HepG2 (cell line): ENCODE measurements around the gene CACNA1C. TPM values are rescaled to one million over a fixed set of nuclear protein-coding genes. Genes with fewer than 3 reads are reported as not detected.

ENCODE experiments used
- ATAC-seq: fragments of 200-7000 bp; cut with Tn5 transposase; 3 replicates; pipeline ENCODE4 v1.9.1; 2020; ENCODE audit warnings: mild to moderate bottlenecking, moderate library complexity
- BruUV-seq: library from RNA; stranded (reverse); fragments of 400-500 nt; replicated peaks from 2 replicates; lab custom pipeline; 2021; lab: Mats Ljungman, UMichigan
- CTCF ChIA-PET: fragments of 300-600 bp; formaldehyde crosslinking; extraction: SDS; loops from one replicate; lab custom pipeline; 2021; ENCODE audit warnings: low total read pairs, inconsistent platforms, low intra/inter-chr PET ratio; lab: Yijun Ruan, JAX
- POLR2A ChIA-PET: fragments of 350-600 bp; sonication (Branson Sonifier 250); formaldehyde crosslinking; loops from one replicate; lab custom pipeline; 2020; ENCODE audit warnings: antibody characterized with exemption, inconsistent platforms; lab: Yijun Ruan, JAX
- DNase-seq: peaks from one replicate; pipeline ENCODE4 v3.0.0-alpha.2; 2015; ENCODE audit warnings: low spot score
- FAIRE-seq: peaks from 3 replicates; lab custom pipeline; 2011; peaks lifted over from hg19 to GRCh38; lab: Jason Lieb, UNC
- H2AFZ ChIP-seq: one replicate; pipeline ENCODE4 v1.6.1; 2011; ENCODE audit warnings: low read length, inconsistent platforms
- H3K27ac ChIP-seq: fragments of 300-600 bp; 3 replicates; pipeline ENCODE4 v1.8.0; 2011; ENCODE audit warnings: mixed run types, mild to moderate bottlenecking, mixed read lengths, low read length, inconsistent platforms; ENCODE audit not compliant: insufficient read depth; ENCODE audit errors: extremely low read length
- H3K27me3 ChIP-seq, 2 experiments: fragments of 200-600 bp in 1 of 2; 2 replicates in 1 of 2; 3 replicates in 1 of 2; pipeline versions ENCODE4 v1.6.0 to v1.8.0; 2011; ENCODE audit warnings: low read length in 2 of 2, mild to moderate bottlenecking in 2 of 2, moderate library complexity in 2 of 2, inconsistent platforms in 1 of 2; ENCODE audit not compliant: insufficient read depth in 2 of 2, control insufficient read depth in 1 of 2
- H3K36me3 ChIP-seq, 2 experiments: fragments of 200-600 bp in 1 of 2; replicated peaks in 1 of 2; 2 replicates in 1 of 2; 3 replicates in 1 of 2; pipeline versions ENCODE4 v1.5.1 to v1.8.0; 2011; ENCODE audit warnings: low read length in 2 of 2, inconsistent platforms in 1 of 2; ENCODE audit not compliant: insufficient read depth in 2 of 2, control insufficient read depth in 1 of 2
- H3K4me1 ChIP-seq: 2 replicates; pipeline ENCODE4 v1.5.1; 2012; ENCODE audit warnings: low read length, inconsistent platforms; ENCODE audit not compliant: insufficient read depth
- H3K4me2 ChIP-seq: 2 replicates; pipeline ENCODE4 v1.6.0; 2011; ENCODE audit warnings: low read depth, low read length, inconsistent platforms
- H3K4me3 ChIP-seq, 3 experiments: fragments of 200-600 bp in 1 of 3; sonication (generic), shearing (Covaris generic) in 1 of 3; replicated peaks in 1 of 3; 2 replicates each; pipeline ENCODE4 v1.5.1; 2011 to 2016; ENCODE audit warnings: low read length in 3 of 3, inconsistent platforms in 2 of 3, low read depth in 2 of 3, mild to moderate bottlenecking in 2 of 3, control low read depth in 1 of 3, mixed read lengths in 1 of 3; ENCODE audit not compliant: insufficient read depth in 1 of 3
- H3K79me2 ChIP-seq: one replicate; pipeline ENCODE4 v1.6.1; 2011; ENCODE audit warnings: low read length, inconsistent platforms; ENCODE audit not compliant: insufficient read depth
- H3K9ac ChIP-seq: 2 replicates; pipeline ENCODE4 v1.6.0; 2011; ENCODE audit warnings: mild to moderate bottlenecking, low read depth, low read length, inconsistent platforms; ENCODE audit not compliant: insufficient read depth
- H3K9me3 ChIP-seq: 2 replicates; pipeline ENCODE4 v1.5.1; 2012; ENCODE audit warnings: mild to moderate bottlenecking, low read length
- H4K20me1 ChIP-seq: 2 replicates; pipeline ENCODE4 v1.6.0; 2011; ENCODE audit warnings: inconsistent platforms, mild to moderate bottlenecking, low read length, moderate library complexity; ENCODE audit not compliant: insufficient read depth
- AGO1 ChIP-seq: fragments of 200-400 bp; formaldehyde crosslinking; IDR thresholded peaks from 2 replicates; pipeline ENCODE4 v1.6.1; 2017; ENCODE audit warnings: mild to moderate bottlenecking, low read depth, low read length, moderate library complexity; ENCODE audit not compliant: poor library complexity, severe bottlenecking
- ETV6 ChIP-seq: sonication (generic); formaldehyde crosslinking; conservative IDR thresholded peaks from 2 replicates; pipeline ENCODE4 v1.4.0; 2020; ENCODE audit warnings: missing genetic modification reagents
- JUNB ChIP-seq: sonication (generic); formaldehyde crosslinking; IDR thresholded peaks from 2 replicates; pipeline ENCODE4 v1.8.0; 2022; ENCODE audit warnings: missing genetic modification reagents, mild to moderate bottlenecking, borderline replicate concordance
- JUND ChIP-seq: sonication (generic); formaldehyde crosslinking; IDR thresholded peaks from 2 replicates; pipeline ENCODE4 v1.8.0; 2022; ENCODE audit warnings: mild to moderate bottlenecking, missing genetic modification reagents
- NPAS2 ChIP-seq: sonication (generic); formaldehyde crosslinking; IDR thresholded peaks from 2 replicates; pipeline ENCODE4 v1.8.0; 2022; ENCODE audit warnings: mild to moderate bottlenecking, missing genetic modification reagents, borderline replicate concordance
- POGK ChIP-seq: sonication (generic); formaldehyde crosslinking; conservative IDR thresholded peaks from 2 replicates; pipeline ENCODE4 v1.8.0; 2022; ENCODE audit warnings: mild to moderate bottlenecking, moderate library complexity, missing genetic modification reagents
- SAFB2 ChIP-seq: sonication (generic); formaldehyde crosslinking; IDR thresholded peaks from 2 replicates; pipeline ENCODE4 v1.5.1; 2020; ENCODE audit warnings: missing genetic modification reagents, low read depth, mild to moderate bottlenecking, borderline replicate concordance
- THAP7 ChIP-seq: sonication (generic); formaldehyde crosslinking; IDR thresholded peaks from 2 replicates; pipeline ENCODE4 v1.8.1; 2023; ENCODE audit warnings: mild to moderate bottlenecking, missing genetic modification reagents
- THRA ChIP-seq: sonication (generic); formaldehyde crosslinking; IDR thresholded peaks from 2 replicates; pipeline ENCODE4 v1.4.0; 2020; ENCODE audit warnings: missing genetic modification reagents, borderline replicate concordance
- ZNF24 ChIP-seq: fragments of 450-650 bp; IDR thresholded peaks from 2 replicates; pipeline ENCODE4 v1.6.1; 2017; ENCODE audit warnings: antibody characterized with exemption, mild to moderate bottlenecking
- WGBS: methylation state at CpG from one replicate; pipeline ENCODE4 v1.1.6; 2017; ENCODE audit warnings: low lambda C conversion rate; 5-methylcytosine and 5-hydroxymethylcytosine counted together
- in situ Hi-C: cut with HindIII; loops from 2 replicates; pipeline ENCODE4 v1.10.0; 2017; ENCODE audit warnings: low pct_unique_long_range_greater_than_20kb; ENCODE audit not compliant: extremely low pct_ligation_motif_present
- intact Hi-C: fragments of 100-400 bp; cut with micrococcal nuclease; formaldehyde crosslinking; loops from one replicate; pipeline ENCODE4 v1.10.0; 2022; ENCODE audit not compliant: unreplicated experiment
- polyA plus RNA-seq, 8 experiments: library from polyadenylated mRNA; depleted of rRNA in 3 of 8; stranded (reverse) in 7 of 8; unstranded in 1 of 8; fragments of >200 nt; fragmentation: Illumina TruSeq in 4 of 8; extraction: Trizol in 4 of 8; gene quantifications; 2 replicates each; pipeline versions ENCODE4 v1.2.1 to v1.2.3, GENCODE V29; 2011 to 2016; ENCODE audit warnings: low read depth in 4 of 8, missing spikeins in 1 of 8, mixed read lengths in 1 of 8; ENCODE audit not compliant: insufficient read depth in 1 of 8
- total RNA-seq, 5 experiments: library from RNA; depleted of rRNA; stranded (reverse); fragments of >200 nt; fragmentation: Illumina TruSeq; extraction: Trizol; gene quantifications; 2 replicates each; pipeline ENCODE4 v1.2.3, GENCODE V29; 2016; ENCODE audit warnings: low read depth in 1 of 5

Gene CACNA1C
- total and polyA plus RNA-seq, 2 of the 13 experiments (the other 11 are each of a cell fraction or from before 2014, with no cell fraction given): not detected

- TF ChIP-seq POGK (CRISPR knock-in tag) (no peak), THAP7 (CRISPR knock-in tag) (no peak), ZNF24 (no peak), ETV6 (CRISPR knock-in tag) (no peak)
- TF ChIP-seq, all 625 proteins: peak for 0
These were observed 636.6 kb downstream of the CACNA1C start (continued) for GRCh38 chr12:2689393-2689792.

- in situ Hi-C loops: no loop called here
- Histone ChIP-seq H4K20me1 (no peaks in the 10 kb centered on the region), H3K36me3 (no peaks in the 10 kb centered on the region), H3K79me2 (no peaks in the 10 kb centered on the region)
- TF ChIP-seq JUND (CRISPR knock-in tag): no peak
- TF ChIP-seq THRA (CRISPR knock-in tag): no peak
- TF ChIP-seq NPAS2: no peak
- TF ChIP-seq JUNB: no peak
- no peak for TF ChIP-seq AGO1
- no peak for TF ChIP-seq SAFB2 (CRISPR knock-in tag)
- TF ChIP-seq, all 625 proteins: peak for 0
- no peak for DNase-seq
- POLR2A ChIA-PET: no interaction called here
- ATAC-seq: no peak
- BruUV-seq: no TSS peak
- no peak overlapping the region for H3K27ac ChIP-seq
- H2AFZ ChIP-seq: no peak overlapping the region
- no peak overlapping the region for H3K4me3 ChIP-seq
- CTCF ChIA-PET: no interaction called here
- H3K4me2 ChIP-seq: no peak overlapping the region
- no peaks in the 10 kb centered on the region for H3K4me1 ChIP-seq
- H3K27me3 ChIP-seq: peaks cover 0 to 58% of the 10 kb centered on the region in 2 experiments; a peak in 4 of 5 replicates
- intact Hi-C loops: no loop called here
- FAIRE-seq: no peak
- H3K9ac ChIP-seq: no peak overlapping the region
- WGBS: 5% methylated on average over 8 of the region's 8 CpGs
- H3K9me3 ChIP-seq: no peaks in the 10 kb centered on the region
These were observed 637.1 kb downstream of the CACNA1C start for GRCh38 chr12:2689879-2690278.
